Stomach (tissue), 4 donors: ENCODE results near the gene TRMT1.

Experiments used
- CTCF ChIP-seq, 7 experiments: fragments of 450-650 bp in 4 of 7; fragments of 200-600 bp in 3 of 7; sonication (generic) in 3 of 7; IDR thresholded peaks; one replicate each; pipeline ENCODE4 v1.5.1; 2016 to 2019; ENCODE audit warnings: antibody characterized with exemption in 7 of 7, control low read depth in 2 of 7, mild to moderate bottlenecking in 1 of 7
- POLR2A ChIP-seq, 4 donors: fragments of 450-650 bp; IDR thresholded peaks; one replicate each; pipeline ENCODE4 v1.6.1; 2016; ENCODE audit warnings: antibody characterized with exemption in 4 of 4, control low read depth in 2 of 4, mild to moderate bottlenecking in 1 of 4, moderate library complexity in 1 of 4
- POLR2AphosphoS5 ChIP-seq, 3 donors: sonication (generic); formaldehyde crosslinking; IDR thresholded peaks; one replicate each; pipeline ENCODE4 v1.6.1; 2016; ENCODE audit warnings: antibody characterized with exemption in 3 of 3

GRCh38 chr19:13094106-13094504 is 22.4 kb downstream of the TRMT1 start:
- peak in 1 of 7 experiments; percentile 58 for TF ChIP-seq CTCF (IDR thresholded peaks at IDR 0.05)
- no peak for TF ChIP-seq POLR2AphosphoS5 (IDR thresholded peaks at IDR 0.05)
- TF ChIP-seq POLR2A (IDR thresholded peaks at IDR 0.05), result no peak
